Measurements from ENCODE around the gene TTC9.

TTC9 gene

GRCh38 chr14:70646705-70647104 is 5.0 kb downstream of the TTC9 start:
- no peak for DNase-seq

DNA sequence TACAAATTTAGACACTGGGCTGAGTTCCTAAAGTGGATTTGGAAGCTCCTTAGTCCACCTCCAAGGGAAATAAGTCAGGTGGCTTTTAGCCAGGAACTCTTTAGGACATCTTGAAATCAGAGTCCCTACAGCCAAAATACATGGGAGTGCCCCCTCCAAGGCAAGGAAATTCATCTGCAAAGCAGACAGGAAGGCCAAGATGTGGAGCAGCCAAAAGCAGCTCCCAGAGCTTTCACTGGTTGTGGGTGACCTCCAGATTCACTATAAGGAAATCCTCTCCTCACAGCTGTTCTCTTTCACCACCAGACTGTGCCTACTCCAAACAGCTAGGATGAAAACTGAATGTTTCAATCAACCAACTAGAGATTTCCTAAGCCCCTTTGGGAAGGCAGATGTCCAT is 6.6 kb downstream of the TTC9 start:
- DNase-seq: no peak

GRCh38 chr14:70649803-70650202 is 8.1 kb downstream of the TTC9 start:
- DNase-seq: no peak

DNA sequence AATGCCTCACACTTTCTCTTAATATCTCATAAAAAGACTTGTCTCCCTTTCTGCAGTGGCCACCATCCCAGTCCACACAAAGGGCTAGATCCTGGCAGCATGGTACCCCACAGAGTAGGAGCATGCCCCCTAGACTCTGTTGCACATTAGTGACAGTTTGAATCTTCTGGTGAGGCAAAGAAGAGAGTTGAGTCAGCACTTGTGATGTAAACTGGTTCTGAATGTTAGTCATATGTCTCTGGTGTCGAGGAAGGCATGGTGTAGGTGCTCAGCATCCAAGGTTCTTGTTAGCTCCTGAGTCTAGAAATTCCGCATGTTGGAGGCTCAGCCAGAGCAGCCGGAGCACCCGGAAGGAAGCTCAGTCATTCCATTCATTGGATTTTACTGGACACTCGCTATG is 9.8 kb downstream of the TTC9 start:
- no peak for DNase-seq

DNA sequence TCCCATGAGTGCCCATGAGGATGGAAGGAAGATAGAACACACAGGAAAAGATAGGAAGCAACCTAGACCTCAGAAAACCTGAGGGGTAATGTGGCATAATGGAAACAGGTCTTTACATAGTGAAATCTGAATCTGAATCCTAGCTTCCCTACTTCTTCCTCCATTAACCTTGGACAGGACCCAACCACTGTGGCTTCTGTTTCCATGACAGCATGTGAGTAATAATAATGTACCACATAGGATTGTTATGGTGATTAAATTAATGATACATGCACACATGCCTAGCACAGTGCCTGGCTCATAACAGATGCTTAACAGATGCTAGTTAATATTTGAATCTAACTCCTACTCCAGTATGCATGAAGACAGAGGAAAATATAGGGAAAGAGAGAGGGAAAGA is 11.2 kb downstream of the TTC9 start:
- DNase-seq: no peak

- no peak for DNase-seq
These were observed 11.9 kb downstream of the TTC9 start for GRCh38 chr14:70653662-70654061.

DNA sequence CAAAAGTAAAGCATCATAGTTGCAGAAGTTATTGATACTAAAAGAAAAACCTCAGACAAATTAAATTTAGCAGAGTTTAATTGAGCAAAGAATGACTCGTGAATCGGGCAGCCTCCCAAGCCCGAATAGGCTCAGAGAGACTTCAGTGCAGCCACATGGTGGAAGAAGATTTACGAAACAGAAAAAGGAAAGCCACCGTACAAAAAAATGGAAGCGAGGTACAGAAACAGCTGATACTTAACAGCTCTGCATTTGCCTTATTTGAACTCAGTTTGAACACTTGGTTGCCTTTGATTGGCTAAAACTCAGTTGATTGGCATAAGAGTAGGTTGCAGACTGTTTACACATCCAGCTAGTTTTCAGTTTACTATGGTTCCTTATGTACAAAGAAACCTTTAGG is 12.9 kb downstream of the TTC9 start:
- no peak for DNase-seq

DNA sequence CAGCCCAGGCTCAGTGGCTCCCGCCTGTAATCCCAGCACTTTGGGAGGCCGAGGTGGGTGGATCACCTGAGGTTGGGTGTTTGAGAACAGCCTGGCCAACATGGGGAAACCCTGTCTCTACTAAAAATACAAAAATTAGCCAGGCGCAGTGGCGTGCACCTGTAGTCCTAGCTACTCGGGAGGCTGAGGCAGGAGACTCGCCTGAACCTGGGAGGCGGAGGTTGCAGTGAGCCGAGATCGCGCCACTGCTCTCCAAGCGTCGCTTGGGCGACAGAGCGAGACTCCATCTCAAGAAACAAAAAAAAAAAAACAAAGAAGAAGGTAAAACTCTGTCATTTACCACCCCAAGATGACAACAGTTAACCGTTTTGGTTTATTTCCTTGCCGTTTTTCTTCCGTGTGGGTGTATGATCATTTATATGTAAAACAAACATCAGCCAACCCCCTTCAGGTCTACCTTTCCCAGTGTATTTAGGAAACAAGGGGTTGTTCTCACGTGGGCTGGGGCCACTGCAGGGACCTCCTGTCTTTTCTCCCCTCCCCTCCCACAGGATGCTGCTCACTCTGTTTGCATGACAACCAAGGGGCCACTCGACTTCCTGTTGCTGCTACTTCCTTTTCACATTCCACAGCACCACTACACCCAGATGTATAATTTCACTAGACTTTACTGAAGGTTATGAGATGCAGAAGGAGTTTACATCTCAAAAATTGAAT is 13.6 kb downstream of the TTC9 start:
- peak; percentile 59 for DNase-seq

DNA sequence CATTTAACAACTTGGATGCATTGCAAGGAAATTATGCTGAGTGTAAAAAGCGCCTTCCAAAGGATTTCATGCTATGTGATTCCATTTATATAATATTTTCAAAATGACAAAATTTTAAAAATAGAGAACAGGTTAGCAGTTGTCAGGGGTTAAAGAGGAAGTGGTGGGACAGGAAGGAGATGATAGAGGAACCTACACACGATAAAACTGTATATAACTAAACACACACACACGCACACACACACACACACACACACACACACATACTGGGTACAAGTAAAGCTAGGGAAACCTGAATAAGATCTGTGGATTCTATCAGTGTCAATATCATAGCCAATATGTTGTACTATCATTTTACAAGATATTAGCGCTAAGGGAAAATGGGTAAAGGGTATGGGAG is 17.2 kb downstream of the TTC9 start:
- no peak for DNase-seq

GRCh38 chr14:70660967-70661893 is 19.5 kb downstream of the TTC9 start:
- DNase-seq: peak; percentile 44

DNA sequence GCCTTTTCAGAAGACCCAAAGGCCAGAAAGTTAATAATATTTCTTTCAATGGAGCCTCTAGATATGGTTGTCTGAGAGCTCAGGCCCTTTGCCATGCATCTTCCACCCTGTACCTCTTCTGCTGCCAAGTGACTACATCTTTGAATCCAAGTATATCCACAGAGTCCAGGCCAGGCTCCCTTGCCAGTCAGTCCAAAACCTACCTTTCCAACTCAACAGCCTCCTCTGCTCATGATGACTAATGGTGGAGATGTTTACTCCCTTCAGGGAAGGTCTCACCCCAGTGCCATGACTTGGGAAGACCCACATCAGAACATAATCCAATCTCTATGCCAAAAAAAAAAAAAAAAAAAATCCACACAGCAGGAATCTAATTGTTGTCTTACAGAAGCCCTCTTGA is 20.4 kb downstream of the TTC9 start:
- no peak for DNase-seq

DNA sequence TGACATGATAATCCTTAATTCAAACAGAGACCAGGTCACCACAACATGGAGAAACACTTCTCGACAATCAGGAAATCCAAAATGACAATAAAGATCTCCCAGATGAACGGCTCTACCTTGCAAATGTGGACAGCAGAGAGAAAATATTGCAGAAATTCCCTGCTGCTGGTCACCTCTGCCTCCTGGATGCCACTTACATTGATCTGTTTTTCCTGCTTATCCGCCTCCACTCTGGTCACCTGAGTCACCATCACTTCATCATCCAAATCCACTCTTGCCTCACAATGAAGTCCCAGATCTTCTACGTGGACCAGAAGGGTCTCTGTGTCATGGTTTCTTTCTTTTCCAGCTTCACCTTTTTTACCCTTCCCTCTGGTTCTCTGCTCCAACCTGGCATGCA is 21.1 kb downstream of the TTC9 start:
- DNase-seq: no peak

DNA sequence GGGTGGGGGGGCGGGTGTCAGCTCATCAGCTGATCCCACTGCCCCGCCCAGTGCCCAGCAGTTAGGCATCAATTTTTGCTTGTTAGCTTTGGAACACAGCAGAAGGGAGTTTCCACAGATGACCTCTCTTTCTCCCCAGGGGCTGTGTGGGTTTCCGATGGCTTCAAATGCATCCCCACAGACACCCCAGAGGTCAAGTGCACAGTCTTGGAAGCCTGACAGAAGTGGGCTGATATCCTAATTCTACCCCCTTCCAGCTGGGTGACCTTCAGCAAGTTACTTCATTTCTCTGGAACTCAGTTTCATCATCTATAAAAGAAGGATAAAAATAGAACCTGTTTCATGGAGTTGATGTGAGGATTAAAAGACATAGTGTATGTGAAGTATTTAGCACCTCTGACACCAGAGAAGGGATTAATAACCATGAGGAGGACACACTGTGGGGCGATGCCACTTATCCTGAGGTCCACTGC is 22.0 kb downstream of the TTC9 start:
- no peak for DNase-seq

- DNase-seq: no peak
These were observed 23.2 kb downstream of the TTC9 start for GRCh38 chr14:70664698-70665447.

DNA sequence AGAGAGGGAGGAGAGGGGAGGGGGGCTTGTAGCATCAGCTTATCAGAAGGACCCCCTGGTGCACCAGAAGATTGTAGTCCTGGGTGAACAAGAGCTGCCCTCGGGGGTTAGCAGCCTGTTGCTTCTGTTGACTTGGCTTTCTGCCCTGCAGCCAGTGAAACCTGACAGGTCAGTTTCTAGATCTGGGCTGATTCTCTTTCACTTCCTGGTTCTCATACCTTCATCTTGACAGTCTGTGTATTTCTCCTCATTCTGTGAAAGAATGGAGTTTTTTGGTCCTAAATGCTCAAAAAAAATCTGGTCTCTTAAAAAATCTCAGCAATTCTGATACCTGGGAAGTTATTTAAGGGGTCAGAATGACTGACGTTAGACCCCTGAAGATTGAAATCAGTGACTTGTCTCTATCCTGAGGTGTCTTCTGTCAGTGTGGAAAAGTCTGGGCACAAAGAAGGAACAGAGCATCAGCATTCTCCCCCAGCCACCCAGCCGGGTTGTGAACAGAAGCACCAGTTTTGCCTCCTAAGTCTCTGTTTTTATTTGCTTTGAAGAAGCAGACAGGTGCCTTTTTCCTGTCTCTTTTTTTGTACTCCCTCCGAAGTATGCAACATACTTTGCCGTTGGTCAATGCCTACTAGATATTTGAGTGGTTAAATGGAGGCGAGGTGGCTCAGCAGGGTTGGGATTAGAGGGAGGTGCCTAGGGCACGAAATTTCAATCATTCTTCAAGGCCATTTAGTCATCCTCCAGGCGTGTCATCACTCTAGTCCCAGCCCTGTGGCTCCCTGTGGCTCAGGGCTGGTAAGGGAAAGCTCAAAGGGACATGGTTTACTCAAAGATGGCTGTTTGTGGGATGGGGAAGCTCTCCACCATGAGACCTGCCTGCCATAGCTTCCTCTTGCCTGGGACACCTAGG is 24.0 kb downstream of the TTC9 start:
- no peak for DNase-seq

- no peak for DNase-seq
These were observed 24.6 kb downstream of the TTC9 start for GRCh38 chr14:70666361-70666686.

DNA sequence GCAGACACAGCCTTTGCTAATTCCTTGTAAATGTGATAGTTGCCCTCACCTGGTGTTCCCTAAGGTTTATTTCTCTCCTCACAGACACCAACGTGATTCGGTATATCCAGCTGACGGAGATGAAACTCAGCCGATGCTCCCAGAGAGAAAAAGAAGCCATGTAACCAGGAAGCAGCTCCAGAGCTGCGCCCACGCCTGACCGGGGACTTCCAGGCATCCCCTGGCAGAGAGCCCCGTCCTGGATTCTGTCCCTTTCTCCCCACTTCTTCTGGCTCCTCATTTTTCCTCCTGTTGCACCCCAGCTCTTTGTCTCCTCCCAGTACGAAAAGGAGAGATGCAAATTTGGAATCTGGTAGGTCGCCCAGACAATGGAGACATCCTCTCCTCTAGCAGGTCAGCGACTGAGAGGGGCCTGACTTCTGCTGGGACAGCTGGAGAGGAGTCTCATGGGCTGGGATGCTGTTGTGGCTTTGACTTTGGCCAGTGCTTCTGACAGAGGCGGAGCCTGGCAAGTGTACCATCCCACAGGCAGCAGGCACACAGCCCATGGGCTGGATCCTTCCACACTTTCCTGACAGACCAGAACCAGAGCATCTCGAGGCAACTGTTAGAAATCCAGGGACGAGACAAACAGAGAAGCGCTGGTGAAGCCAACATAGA is 29.4 kb downstream of the TTC9 start:
- DNase-seq: no peak

DNA sequence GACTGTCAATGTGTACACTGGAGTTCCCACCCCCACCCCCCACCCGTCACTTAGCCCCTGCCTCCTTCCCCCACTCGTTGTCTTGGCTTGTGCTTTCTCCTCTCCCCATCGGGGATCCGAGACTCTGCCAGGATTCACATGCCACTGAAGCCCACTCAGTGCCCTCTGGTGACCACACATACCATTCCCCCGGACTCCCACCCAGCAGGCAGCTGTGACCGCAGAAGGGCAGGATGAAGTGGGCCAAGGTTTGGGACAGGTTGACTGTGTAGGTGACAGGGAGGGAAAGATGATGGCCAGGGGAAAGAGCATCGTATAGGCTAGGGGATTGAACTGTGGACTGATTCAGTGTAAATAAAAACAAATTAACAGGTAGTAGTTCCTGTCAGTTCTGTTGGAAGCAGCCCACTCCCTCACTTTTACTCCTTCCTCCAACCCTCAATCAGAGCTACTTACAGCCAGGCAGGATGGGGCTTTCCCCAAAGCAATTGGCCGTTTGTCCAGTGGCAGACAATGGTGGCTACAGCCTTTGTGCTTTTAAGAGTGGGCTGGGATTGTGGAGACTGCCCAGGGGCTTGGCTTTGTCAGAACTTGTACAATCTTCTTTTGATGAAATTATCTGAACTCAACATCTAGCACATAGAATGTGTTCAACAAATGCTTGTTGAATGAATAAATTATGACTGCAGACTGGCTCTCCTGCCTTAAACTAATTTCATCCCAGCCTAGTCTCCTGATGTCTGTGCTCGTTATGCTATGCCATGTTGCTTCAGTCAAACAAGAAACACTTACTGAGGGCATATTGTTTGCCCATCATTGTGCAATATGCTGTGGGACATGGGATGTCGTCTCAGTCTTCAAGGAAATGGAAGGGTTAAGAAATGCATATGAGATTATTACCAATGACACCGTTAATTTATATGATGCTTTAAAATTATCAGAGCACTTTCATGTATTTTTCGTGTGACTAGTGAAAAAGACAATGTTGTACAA is 30.2 kb downstream of the TTC9 start:
- no peak for DNase-seq

- no peak for DNase-seq
These were observed 35.6 kb downstream of the TTC9 start for GRCh38 chr14:70677341-70677740.

- DNase-seq: no peak
These were observed 39.0 kb downstream of the TTC9 start for GRCh38 chr14:70680748-70681147.

- DNase-seq: no peak
These were observed 42.3 kb downstream of the TTC9 start for GRCh38 chr14:70683983-70684382.

Measured in effector CD8-positive, alpha-beta T cell (primary cell).